ENCODE data around the gene TRIM17. TPM values are rescaled to one million over a fixed set of nuclear protein-coding genes. Genes with fewer than 3 reads are reported as not detected.

Gene TRIM17
- total RNA-seq, 4 donors from 2014 or later = not detected

- H3K27me3 ChIP-seq = no peaks in the 10 kb centered on the region
- intact Hi-C loops (cut with DNase I; ENCODE audit: low total_unique reads) = no loop called here
- H3K9me3 ChIP-seq = no peaks in the 10 kb centered on the region
- DNase-seq = no peak
- TF ChIP-seq POLR2A (IDR thresholded peaks at IDR 0.05) (no peak), CTCF (IDR thresholded peaks at IDR 0.05 in 4 of 5, conservative IDR thresholded peaks at IDR 0.05 in 1 of 5) (no peak)
- peaks cover 0 to 17% of the 10 kb centered on the region in 2 donors for H3K36me3 ChIP-seq
- H3K4me3 ChIP-seq = no peak overlapping the region
- H3K4me1 ChIP-seq = no peaks in the 10 kb centered on the region
- in situ Hi-C loops (cut with MboI; ENCODE audit: low sequenced_read_pairs in 4 of 4) = no loop called here
- H3K27ac ChIP-seq = no peak overlapping the region
- no peak for ATAC-seq
These were observed 22.7 kb downstream of the TRIM17 start for GRCh38 chr1:228393811-228394570.

GRCh38 chr1:228393268-228393701, 23.4 kb downstream of the TRIM17 start:
- Histone ChIP-seq H3K4me1 (no peaks in the 10 kb centered on the region), H3K27ac (no peak overlapping the region), H3K36me3 (peaks cover 0 to 17% of the 10 kb centered on the region in 2 donors), H3K4me3 (no peak overlapping the region), H3K9me3 (no peaks in the 10 kb centered on the region), H3K27me3 (no peaks in the 10 kb centered on the region)
- in situ Hi-C loops (cut with MboI; ENCODE audit: low sequenced_read_pairs in 4 of 4) = no loop called here
- ATAC-seq = peak in 1 of 2 donors; percentile 27
- intact Hi-C loops (cut with DNase I; ENCODE audit: low total_unique reads) = no loop called here
- TF ChIP-seq POLR2A (IDR thresholded peaks at IDR 0.05) (no peak), CTCF (IDR thresholded peaks at IDR 0.05 in 4 of 5, conservative IDR thresholded peaks at IDR 0.05 in 1 of 5) (no peak)
- DNase-seq = no peak

GRCh38 chr1:228392111-228392936, 24.3 kb downstream of the TRIM17 start:
- peaks cover 0 to 16% of the 10 kb centered on the region in 2 donors for H3K36me3 ChIP-seq
- intact Hi-C loops (cut with DNase I; ENCODE audit: low total_unique reads) (no loop called here), in situ Hi-C loops (cut with MboI; ENCODE audit: low sequenced_read_pairs in 4 of 4) (no loop called here)
- H3K4me3 ChIP-seq = no peak overlapping the region
- no peaks in the 10 kb centered on the region for H3K9me3 ChIP-seq
- no peaks in the 10 kb centered on the region for H3K27me3 ChIP-seq
- ATAC-seq (no peak), DNase-seq (no peak)
- no peaks in the 10 kb centered on the region for H3K4me1 ChIP-seq
- TF ChIP-seq POLR2A (IDR thresholded peaks at IDR 0.05) = no peak
- TF ChIP-seq CTCF (IDR thresholded peaks at IDR 0.05 in 4 of 5, conservative IDR thresholded peaks at IDR 0.05 in 1 of 5) = no peak
- H3K27ac ChIP-seq = no peak overlapping the region

GRCh38 chr1:228391411-228392020, 25.1 kb downstream of the TRIM17 start:
- no peak for ATAC-seq
- Histone ChIP-seq H3K36me3 (peaks cover 0 to 8% of the 10 kb centered on the region in 2 donors), H3K4me3 (no peak overlapping the region), H3K4me1 (no peaks in the 10 kb centered on the region), H3K9me3 (no peaks in the 10 kb centered on the region), H3K27ac (no peak overlapping the region), H3K27me3 (no peaks in the 10 kb centered on the region)
- in situ Hi-C loops (cut with MboI; ENCODE audit: low sequenced_read_pairs in 4 of 4) (no loop called here), intact Hi-C loops (cut with DNase I; ENCODE audit: low total_unique reads) (no loop called here)
- no peak for TF ChIP-seq POLR2A (IDR thresholded peaks at IDR 0.05)
- no peak for TF ChIP-seq CTCF (IDR thresholded peaks at IDR 0.05 in 4 of 5, conservative IDR thresholded peaks at IDR 0.05 in 1 of 5)
- DNase-seq = no peak
